ENCODE data around the gene ZC2HC1C.

DNA sequence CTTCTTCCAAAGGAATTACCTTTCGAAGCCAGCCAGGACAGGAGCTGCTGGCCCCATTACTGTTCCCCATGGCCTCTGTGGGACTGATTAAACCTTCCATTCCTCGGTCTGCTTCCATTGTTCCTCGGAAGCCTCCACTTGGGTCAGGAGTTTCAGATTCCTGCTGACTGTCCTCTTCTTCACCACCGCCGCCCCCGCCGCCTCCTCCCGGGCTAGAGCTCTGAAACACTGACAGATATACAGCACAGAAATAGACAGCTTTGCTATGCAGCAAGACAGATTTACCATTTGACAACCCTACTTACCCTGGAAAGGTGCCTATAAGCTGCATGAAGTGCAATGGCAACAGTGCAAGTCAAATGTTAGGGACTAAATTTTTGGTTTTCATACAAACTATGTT, 21.8 kb downstream of the ZC2HC1C start:
- no peak for TF ChIP-seq POLR2AphosphoS5 (IDR thresholded peaks at IDR 0.05; ENCODE audit: low read depth, low read length)
- no peak for TF ChIP-seq TAF1 (IDR thresholded peaks at IDR 0.05; ENCODE audit: borderline replicate concordance, insufficient read depth, low read length)
- no peak for TF ChIP-seq SIN3A (IDR thresholded peaks at IDR 0.05; ENCODE audit: borderline replicate concordance, insufficient read depth, low read length)

Data from PFSK-1 (cell line).